Dendritic cell treated with granulocyte-macrophage colony-stimulating factor and Interleukin-4, amounts not matched to agents 40 ng/mL and 50 ng/mL, for 4 days (primary cell): Measurements from ENCODE around the gene ASIC5.

Experiments
- H3K27ac Mint-ChIP-seq: one replicate; pipeline ENCODE4 v1.8.0; 2022; ENCODE audit warnings: mild to moderate bottlenecking, mixed read lengths
- H3K27me3 Mint-ChIP-seq: one replicate; pipeline ENCODE4 v1.8.0; 2022; ENCODE audit warnings: mild to moderate bottlenecking, mixed read lengths
- H3K36me3 Mint-ChIP-seq: one replicate; pipeline ENCODE4 v1.8.0; 2022; ENCODE audit warnings: low read depth, mixed read lengths
- H3K4me1 Mint-ChIP-seq: one replicate; pipeline ENCODE4 v1.8.0; 2022; ENCODE audit warnings: low read depth, mixed read lengths
- H3K4me3 Mint-ChIP-seq: one replicate; pipeline ENCODE4 v1.8.0; 2022; ENCODE audit warnings: mild to moderate bottlenecking, moderate library complexity, mixed read lengths
- H3K9me3 Mint-ChIP-seq: one replicate; pipeline ENCODE4 v1.8.0; 2022; ENCODE audit warnings: mixed read lengths
- intact Hi-C: fragments of 100-400 bp; cut with micrococcal nuclease; formaldehyde crosslinking; loops from one replicate; pipeline ENCODE4 v1.15.0; 2022

The ASIC5 gene

DNA sequence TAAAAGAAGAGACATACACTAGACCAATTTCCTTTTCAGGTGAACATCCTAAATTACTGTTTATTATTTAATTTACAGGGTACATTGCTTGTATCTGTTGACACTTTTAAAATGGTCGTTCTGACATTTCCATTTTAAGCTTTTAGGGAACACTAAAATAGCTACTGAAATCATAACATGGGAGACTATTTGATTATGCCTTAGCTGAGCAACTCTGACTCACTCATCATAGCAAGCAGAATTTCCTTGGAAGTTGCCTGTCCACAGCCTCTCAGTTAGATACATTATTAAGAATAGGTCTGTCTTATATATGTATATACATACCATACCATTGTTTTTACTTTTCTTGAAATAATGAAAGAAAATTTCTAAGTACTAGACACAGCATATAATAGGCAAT is 85.3 kb downstream of the ASIC5 start:
- Mint-ChIP-seq H3K4me3 (no peak overlapping the region), H3K27me3 (no peaks in the 10 kb centered on the region), H3K27ac (no peak overlapping the region), H3K4me1 (no peaks in the 10 kb centered on the region), H3K36me3 (no peaks in the 10 kb centered on the region), H3K9me3 (no peaks in the 10 kb centered on the region)
- intact Hi-C loops: loop anchor here (10.0 kb wide), 1 partner anchor 1226 kb away; the partner anchor contains the start of gene PLRG1
